Measurements from ENCODE around the gene GPC6.

GPC6 gene

DNA sequence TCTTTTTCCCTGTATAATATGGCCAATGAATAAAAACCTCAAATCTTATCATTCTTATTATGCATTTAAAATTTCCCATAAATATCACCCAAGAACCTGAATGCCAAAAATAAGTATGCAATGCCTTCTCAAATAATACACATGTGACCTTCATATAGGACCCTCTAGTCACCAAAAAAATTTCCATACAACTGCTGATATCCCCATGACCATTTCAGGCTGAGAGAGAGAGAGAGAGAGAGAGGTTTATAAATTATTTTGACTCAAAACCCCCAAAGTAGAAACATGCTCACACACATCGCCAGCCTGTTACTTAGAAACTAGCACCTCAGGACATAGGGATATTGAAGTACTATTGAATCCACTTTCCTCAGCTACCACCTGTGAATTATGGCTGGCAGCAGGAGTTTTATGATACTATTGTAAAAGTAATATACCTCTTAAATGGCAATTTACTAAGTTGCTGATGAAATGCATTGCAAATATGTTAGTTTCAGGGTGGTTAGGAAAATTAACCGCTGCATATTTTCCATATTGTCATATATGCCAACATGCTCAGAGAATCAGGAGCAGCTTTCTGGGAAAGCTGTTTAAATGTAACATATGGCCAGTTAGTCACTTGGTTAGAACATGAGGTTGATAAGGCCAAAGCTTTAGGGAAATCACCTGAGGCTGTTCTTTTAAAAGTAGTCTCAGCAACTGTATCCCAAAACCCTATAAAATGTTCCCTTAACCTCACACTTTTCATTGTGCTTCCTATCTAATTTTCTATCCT is 1022.0 kb downstream of the GPC6 start:
- no peaks in the 10 kb centered on the region for H3F3A ChIP-seq (ENCODE audit: insufficient read depth, low read length)
- H2AFZ ChIP-seq (ENCODE audit: low read length), result no peak overlapping the region
- H3K9ac ChIP-seq (ENCODE audit: low read length), result no peak overlapping the region
- H3K27ac ChIP-seq (ENCODE audit: low read length), result no peak overlapping the region
- H4K20me1 ChIP-seq (ENCODE audit: insufficient read depth, low read length), result no peaks in the 10 kb centered on the region
- H3K27me3 ChIP-seq (replicated peaks; ENCODE audit: insufficient read depth, low read length), result no peaks in the 10 kb centered on the region
- no peaks in the 10 kb centered on the region for H3K36me3 ChIP-seq (replicated peaks; ENCODE audit: insufficient read depth, low read length)
- no peaks in the 10 kb centered on the region for H3K9me3 ChIP-seq (replicated peaks; ENCODE audit: insufficient read depth, low read length)
- H3K9me2 ChIP-seq (replicated peaks; ENCODE audit: insufficient read depth, low read length), result no peaks in the 10 kb centered on the region
- H3K4me1 ChIP-seq (ENCODE audit: low read length), result no peaks in the 10 kb centered on the region
- H3K4me3 ChIP-seq (ENCODE audit: low read length), result no peak overlapping the region
- no peak for DNase-seq
- H3K79me2 ChIP-seq (ENCODE audit: low read length), result no peaks in the 10 kb centered on the region
- TF ChIP-seq, protein P1, sequence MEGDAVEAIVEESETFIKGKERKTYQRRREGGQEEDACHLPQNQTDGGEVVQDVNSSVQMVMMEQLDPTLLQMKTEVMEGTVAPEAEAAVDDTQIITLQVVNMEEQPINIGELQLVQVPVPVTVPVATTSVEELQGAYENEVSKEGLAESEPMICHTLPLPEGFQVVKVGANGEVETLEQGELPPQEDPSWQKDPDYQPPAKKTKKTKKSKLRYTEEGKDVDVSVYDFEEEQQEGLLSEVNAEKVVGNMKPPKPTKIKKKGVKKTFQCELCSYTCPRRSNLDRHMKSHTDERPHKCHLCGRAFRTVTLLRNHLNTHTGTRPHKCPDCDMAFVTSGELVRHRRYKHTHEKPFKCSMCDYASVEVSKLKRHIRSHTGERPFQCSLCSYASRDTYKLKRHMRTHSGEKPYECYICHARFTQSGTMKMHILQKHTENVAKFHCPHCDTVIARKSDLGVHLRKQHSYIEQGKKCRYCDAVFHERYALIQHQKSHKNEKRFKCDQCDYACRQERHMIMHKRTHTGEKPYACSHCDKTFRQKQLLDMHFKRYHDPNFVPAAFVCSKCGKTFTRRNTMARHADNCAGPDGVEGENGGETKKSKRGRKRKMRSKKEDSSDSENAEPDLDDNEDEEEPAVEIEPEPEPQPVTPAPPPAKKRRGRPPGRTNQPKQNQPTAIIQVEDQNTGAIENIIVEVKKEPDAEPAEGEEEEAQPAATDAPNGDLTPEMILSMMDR (IDR thresholded peaks at IDR 0.05; ENCODE audit: low read length), result no peak
- TF ChIP-seq EZH2 (optimal IDR thresholded peaks at IDR 0.05; ENCODE audit: low read depth, low read length) (no peak), EZH2phosphoT487 (IDR thresholded peaks at IDR 0.05; ENCODE audit: low read length) (no peak)
- no peak overlapping the region for H3K4me2 ChIP-seq (ENCODE audit: low read depth, low read length)

DNA sequence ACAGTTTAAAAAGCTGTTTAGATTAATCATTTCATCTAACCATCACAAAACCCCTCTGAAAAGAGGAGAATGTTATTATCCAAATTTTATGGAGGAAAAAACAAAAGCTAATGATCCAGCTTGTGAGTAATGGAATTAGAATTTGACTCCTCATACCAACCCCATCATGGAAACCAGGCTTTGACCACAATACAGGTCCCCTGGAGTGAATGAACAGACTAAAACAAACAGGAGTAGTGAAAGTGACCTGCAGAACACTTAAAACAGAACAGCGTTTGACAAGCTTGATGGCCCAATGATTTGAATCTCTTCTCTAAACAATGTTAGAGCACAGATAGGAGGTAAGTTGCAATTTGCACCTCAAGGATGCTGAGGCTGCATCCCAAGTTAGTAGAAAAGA is 1022.9 kb downstream of the GPC6 start:
- no peaks in the 10 kb centered on the region for H3K27me3 ChIP-seq (replicated peaks; ENCODE audit: insufficient read depth, low read length)
- no peaks in the 10 kb centered on the region for H3K4me1 ChIP-seq (ENCODE audit: low read length)
- no peaks in the 10 kb centered on the region for H3K9me2 ChIP-seq (replicated peaks; ENCODE audit: insufficient read depth, low read length)
- no peak overlapping the region for H3K9ac ChIP-seq (ENCODE audit: low read length)
- no peaks in the 10 kb centered on the region for H3K9me3 ChIP-seq (replicated peaks; ENCODE audit: insufficient read depth, low read length)
- no peaks in the 10 kb centered on the region for H3K36me3 ChIP-seq (replicated peaks; ENCODE audit: insufficient read depth, low read length)
- H2AFZ ChIP-seq (ENCODE audit: low read length), result no peak overlapping the region
- no peak overlapping the region for H3K4me3 ChIP-seq (ENCODE audit: low read length)
- H3K79me2 ChIP-seq (ENCODE audit: low read length), result no peaks in the 10 kb centered on the region
- no peaks in the 10 kb centered on the region for H4K20me1 ChIP-seq (ENCODE audit: insufficient read depth, low read length)
- no peak for TF ChIP-seq EZH2phosphoT487 (IDR thresholded peaks at IDR 0.05; ENCODE audit: low read length)
- TF ChIP-seq, protein P1 (IDR thresholded peaks at IDR 0.05; ENCODE audit: low read length), result no peak
- no peak for TF ChIP-seq EZH2 (optimal IDR thresholded peaks at IDR 0.05; ENCODE audit: low read depth, low read length)
- no peak overlapping the region for H3K27ac ChIP-seq (ENCODE audit: low read length)
- no peaks in the 10 kb centered on the region for H3F3A ChIP-seq (ENCODE audit: insufficient read depth, low read length)
- no peak overlapping the region for H3K4me2 ChIP-seq (ENCODE audit: low read depth, low read length)
- no peak for DNase-seq

DNA sequence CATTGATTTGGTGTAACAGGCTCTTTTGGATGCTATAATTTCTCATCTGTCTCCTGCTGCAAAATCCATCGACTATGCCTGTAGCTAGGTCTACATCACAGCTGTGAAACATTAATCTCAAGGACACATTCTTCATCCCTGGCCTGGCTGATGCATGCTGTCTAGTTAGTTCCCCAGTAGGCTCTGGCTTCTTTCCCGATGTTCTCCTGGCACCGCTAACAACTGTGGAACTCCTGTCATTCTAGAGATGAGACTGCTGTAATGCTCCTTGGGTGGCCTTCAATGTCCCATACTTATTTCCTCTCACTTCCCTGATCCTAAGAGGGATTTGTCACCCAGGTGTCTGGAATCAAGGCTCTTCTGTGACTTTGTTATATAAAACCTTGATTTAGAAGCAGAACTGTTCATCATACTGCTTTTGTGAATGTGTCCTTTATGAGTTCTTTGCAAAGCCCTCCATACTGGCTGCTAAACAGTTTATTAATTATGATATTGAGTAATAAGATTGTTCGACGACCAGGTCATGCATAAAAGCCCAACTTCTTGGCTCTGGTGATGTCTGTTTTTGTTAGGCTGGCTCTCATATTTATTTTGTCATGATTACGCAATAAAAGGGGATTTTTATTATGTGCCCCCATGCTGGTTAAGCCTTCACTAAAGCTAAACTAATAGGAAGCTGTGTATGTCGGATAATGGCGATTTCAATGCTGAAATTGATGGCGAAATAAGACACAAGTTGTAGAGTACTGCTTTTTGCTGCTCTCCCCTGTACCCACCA is 1025.4 kb downstream of the GPC6 start:
- Histone ChIP-seq H3K9ac (ENCODE audit: low read length) (no peak overlapping the region), H3K9me2 (replicated peaks; ENCODE audit: insufficient read depth, low read length) (no peaks in the 10 kb centered on the region), H2AFZ (ENCODE audit: low read length) (no peak overlapping the region), H3F3A (ENCODE audit: insufficient read depth, low read length) (no peaks in the 10 kb centered on the region), H3K4me3 (ENCODE audit: low read length) (no peak overlapping the region), H4K20me1 (ENCODE audit: insufficient read depth, low read length) (no peaks in the 10 kb centered on the region), H3K4me1 (ENCODE audit: low read length) (no peaks in the 10 kb centered on the region), H3K27me3 (replicated peaks; ENCODE audit: insufficient read depth, low read length) (no peaks in the 10 kb centered on the region), H3K9me3 (replicated peaks; ENCODE audit: insufficient read depth, low read length) (no peaks in the 10 kb centered on the region), H3K79me2 (ENCODE audit: low read length) (no peaks in the 10 kb centered on the region), H3K27ac (ENCODE audit: low read length) (no peak overlapping the region), H3K36me3 (replicated peaks; ENCODE audit: insufficient read depth, low read length) (no peaks in the 10 kb centered on the region), H3K4me2 (ENCODE audit: low read depth, low read length) (no peak overlapping the region)
- TF ChIP-seq, protein P1 (IDR thresholded peaks at IDR 0.05; ENCODE audit: low read length), result no peak
- TF ChIP-seq EZH2 (optimal IDR thresholded peaks at IDR 0.05; ENCODE audit: low read depth, low read length) (no peak), EZH2phosphoT487 (IDR thresholded peaks at IDR 0.05; ENCODE audit: low read length) (no peak)
- DNase-seq, result no peak
